ENCODE results near the gene HOXC5. TPM values are rescaled to one million over a fixed set of nuclear protein-coding genes. Genes with fewer than 3 reads are reported as not detected.

HOXC5 gene
- total RNA-seq, 1 experiment from 2014 or later = 0.61 TPM

- no peak for TF ChIP-seq EZH2 (IDR thresholded peaks at IDR 0.05; ENCODE audit: low read depth)
- no peak for TF ChIP-seq CTCF (conservative IDR thresholded peaks at IDR 0.05)
- H3K9me2 ChIP-seq (ENCODE audit: insufficient read depth) = no peaks in the 10 kb centered on the region
- no peaks in the 10 kb centered on the region; the same call in 1 of the 2 replicates for H3K4me1 ChIP-seq (replicated peaks; ENCODE audit: insufficient read depth)
- no peaks in the 10 kb centered on the region for H3F3A ChIP-seq (ENCODE audit: insufficient read depth, low read depth)
- POLR2A ChIA-PET (ENCODE audit: unreplicated experiment) = no interaction called here
- BruUV-seq (replicated peaks) = no TSS peak
- H3K27ac ChIP-seq = no peak overlapping the region
- intact Hi-C loops (cut with micrococcal nuclease; ENCODE audit: unreplicated experiment) = no loop called here
- no peak overlapping the region for H2AFZ ChIP-seq
- peak overlapping the region; percentile 99 for H3K4me2 ChIP-seq
- no peaks in the 10 kb centered on the region for H3K9me3 ChIP-seq (ENCODE audit: insufficient read depth, low read depth)
- no peak for DNase-seq
- no peaks in the 10 kb centered on the region for H3K36me3 ChIP-seq (ENCODE audit: low read depth)
- no peaks in the 10 kb centered on the region for H3K27me3 ChIP-seq (ENCODE audit: insufficient read depth, low read depth)
- CTCF ChIA-PET = interaction anchor here (0.5 to 1.8 kb wide), 6 partner anchors 8 to 363 kb away, joined by 3 to 37 read pairs (median 4); partner anchors contain the start of genes HOXC5 and HOXC8
- peak overlapping the region; percentile 82 for H3K4me3 ChIP-seq
- no peaks in the 10 kb centered on the region for H3K79me2 ChIP-seq (ENCODE audit: low read depth)
- no peaks in the 10 kb centered on the region for H4K20me1 ChIP-seq (ENCODE audit: insufficient read depth)
Measured at GRCh38 chr12:54016478-54016964, 16.3 kb upstream of the HOXC5 start.

- ChIA-PET CTCF (interaction anchor here (0.6 to 1.8 kb wide), 7 partner anchors 8 to 326 kb away, joined by 3 to 37 read pairs (median 4); partner anchors contain the start of genes HOXC5 and HOXC8), POLR2A (ENCODE audit: unreplicated experiment) (interaction anchor here (0.5 to 0.8 kb wide), 6 partner anchors 19 to 427 kb away, joined by 3 to 31 read pairs (median 4); partner anchors contain the start of gene SMUG1)
- Histone ChIP-seq H3K4me2 (peak overlapping the region; percentile 99), H4K20me1 (ENCODE audit: insufficient read depth) (no peaks in the 10 kb centered on the region), H3K4me3 (peak overlapping the region; percentile 82), H3K4me1 (replicated peaks; ENCODE audit: insufficient read depth) (no peaks in the 10 kb centered on the region; the same call in 1 of the 2 replicates), H3K79me2 (ENCODE audit: low read depth) (no peaks in the 10 kb centered on the region), H3K9me2 (ENCODE audit: insufficient read depth) (no peaks in the 10 kb centered on the region), H3K27ac (peak overlapping the region; percentile 7; the same call in 1 of the 2 replicates), H3K36me3 (ENCODE audit: low read depth) (no peaks in the 10 kb centered on the region), H3F3A (ENCODE audit: insufficient read depth, low read depth) (no peaks in the 10 kb centered on the region), H3K27me3 (ENCODE audit: insufficient read depth, low read depth) (no peaks in the 10 kb centered on the region), H3K9me3 (ENCODE audit: insufficient read depth, low read depth) (no peaks in the 10 kb centered on the region), H2AFZ (peak overlapping the region; percentile 94)
- peak in 1 of 2 experiments; percentile 52 for DNase-seq
- intact Hi-C loops (cut with micrococcal nuclease; ENCODE audit: unreplicated experiment) = no loop called here
- BruUV-seq (replicated peaks) = no TSS peak
- no peak for TF ChIP-seq EZH2 (IDR thresholded peaks at IDR 0.05; ENCODE audit: low read depth)
- TF ChIP-seq CTCF (conservative IDR thresholded peaks at IDR 0.05) = no peak
Measured at GRCh38 chr12:54017027-54017788, 15.6 kb upstream of the HOXC5 start.

GRCh38 chr12:54017878-54018467 is 14.9 kb upstream of the HOXC5 start:
- no peaks in the 10 kb centered on the region for H3K27me3 ChIP-seq (ENCODE audit: insufficient read depth, low read depth)
- intact Hi-C loops (cut with micrococcal nuclease; ENCODE audit: unreplicated experiment) = no loop called here
- H3K9me3 ChIP-seq (ENCODE audit: insufficient read depth, low read depth) = no peaks in the 10 kb centered on the region
- TF ChIP-seq EZH2 (IDR thresholded peaks at IDR 0.05; ENCODE audit: low read depth) (no peak), CTCF (conservative IDR thresholded peaks at IDR 0.05) (no peak)
- ChIA-PET CTCF (interaction anchor here (0.6 to 1.8 kb wide), 6 partner anchors 9 to 207 kb away, joined by 3 to 37 read pairs (median 4); partner anchors contain the start of genes HOXC5 and HOXC8), POLR2A (ENCODE audit: unreplicated experiment) (interaction anchor here (0.5 to 0.8 kb wide), 5 partner anchors 20 to 426 kb away, joined by 3 to 31 read pairs (median 5); partner anchors contain the start of gene SMUG1)
- H3K9me2 ChIP-seq (ENCODE audit: insufficient read depth) = no peaks in the 10 kb centered on the region
- peak overlapping the region; percentile 7; the same call in 1 of the 2 replicates for H3K27ac ChIP-seq
- no peaks in the 10 kb centered on the region for H3F3A ChIP-seq (ENCODE audit: insufficient read depth, low read depth)
- DNase-seq = peak; percentile 54 to 86
- no peaks in the 10 kb centered on the region for H3K79me2 ChIP-seq (ENCODE audit: low read depth)
- H2AFZ ChIP-seq = peak overlapping the region; percentile 94
- H3K4me2 ChIP-seq = peak overlapping the region; percentile 99
- peak overlapping the region; percentile 82 for H3K4me3 ChIP-seq
- H3K36me3 ChIP-seq (ENCODE audit: low read depth) = no peaks in the 10 kb centered on the region
- no peaks in the 10 kb centered on the region for H4K20me1 ChIP-seq (ENCODE audit: insufficient read depth)
- no TSS peak for BruUV-seq (replicated peaks)
- no peaks in the 10 kb centered on the region; the same call in 1 of the 2 replicates for H3K4me1 ChIP-seq (replicated peaks; ENCODE audit: insufficient read depth)
